Subcutaneous abdominal adipose tissue (tissue), 5 donors: ENCODE results near the gene KLHL2.
"Not testable (repeated sequence)": the region's sequence is repeated elsewhere in the genome, so short reads cannot be mapped to it uniquely, and the experiment has no call there.

Source experiments
- H3K27ac ChIP-seq: one replicate; pipeline ENCODE4 v1.7.0; 2013; ENCODE audit warnings: low read depth, mild to moderate bottlenecking, inconsistent platforms, low read length, moderate library complexity
- H3K27me3 ChIP-seq, 5 donors: one replicate each; pipeline ENCODE4 v1.7.0; 2013; ENCODE audit warnings: low read length in 5 of 5, inconsistent platforms in 1 of 5; ENCODE audit not compliant: control insufficient read depth in 5 of 5, insufficient read depth in 4 of 5
- H3K36me3 ChIP-seq, 5 donors: one replicate each; pipeline ENCODE4 v1.7.0; 2013; ENCODE audit warnings: low read length in 5 of 5; ENCODE audit not compliant: control insufficient read depth in 5 of 5, insufficient read depth in 5 of 5
- H3K4me1 ChIP-seq, 5 donors: one replicate each; pipeline ENCODE4 v1.7.0; 2013; ENCODE audit warnings: low read length in 5 of 5, mild to moderate bottlenecking in 3 of 5, moderate library complexity in 1 of 5; ENCODE audit not compliant: control insufficient read depth in 5 of 5, insufficient read depth in 5 of 5
- H3K4me3 ChIP-seq, 5 donors: one replicate each; pipeline ENCODE4 v1.7.0; 2013; ENCODE audit warnings: low read length in 5 of 5, low read depth in 1 of 5
- H3K9ac ChIP-seq, 5 donors: one replicate each; pipeline ENCODE4 v1.7.0; 2013; ENCODE audit warnings: low read length in 5 of 5, mild to moderate bottlenecking in 4 of 5, moderate library complexity in 3 of 5
- H3K9me3 ChIP-seq, 5 donors: one replicate each; pipeline ENCODE4 v1.7.0; 2013; ENCODE audit warnings: low read length in 5 of 5; ENCODE audit not compliant: control insufficient read depth in 5 of 5
- donor health status: healthy.
- donor health status: healthy.
- donor health status: healthy.
- donor health status: healthy.
- donor health status: healthy.

Gene KLHL2

GRCh38 chr4:165184998-165185397 lies 22.4 kb upstream of the KLHL2 start:
- H3K27ac ChIP-seq, H3K9ac ChIP-seq, H3K4me1 ChIP-seq, H3K9me3 ChIP-seq, H3K27me3 ChIP-seq, H3K4me3 ChIP-seq, H3K36me3 ChIP-seq: not testable (repeated sequence)

- H3K27me3 ChIP-seq = no peaks in the 10 kb centered on the region
- no peaks in the 10 kb centered on the region for H3K36me3 ChIP-seq
- no peak overlapping the region for H3K4me3 ChIP-seq
- no peak overlapping the region for H3K27ac ChIP-seq
- no peaks in the 10 kb centered on the region for H3K9me3 ChIP-seq
- H3K9ac ChIP-seq = no peak overlapping the region
- H3K4me1 ChIP-seq = no peaks in the 10 kb centered on the region
Observed at GRCh38 chr4:165185448-165185847, 21.9 kb upstream of the KLHL2 start.

GRCh38 chr4:165190591-165191347 lies 16.6 kb upstream of the KLHL2 start:
- H3K4me3 ChIP-seq = no peak overlapping the region
- no peaks in the 10 kb centered on the region for H3K36me3 ChIP-seq
- no peaks in the 10 kb centered on the region for H3K9me3 ChIP-seq
- H3K27me3 ChIP-seq = no peaks in the 10 kb centered on the region
- H3K4me1 ChIP-seq = no peaks in the 10 kb centered on the region
- H3K9ac ChIP-seq = no peak overlapping the region
- H3K27ac ChIP-seq = no peak overlapping the region

GRCh38 chr4:165191348-165191656 lies 16.1 kb upstream of the KLHL2 start:
- no peaks in the 10 kb centered on the region for H3K4me1 ChIP-seq
- no peaks in the 10 kb centered on the region for H3K27me3 ChIP-seq
- no peaks in the 10 kb centered on the region for H3K36me3 ChIP-seq
- H3K4me3 ChIP-seq = no peak overlapping the region
- H3K27ac ChIP-seq = no peak overlapping the region
- no peak overlapping the region for H3K9ac ChIP-seq
- no peaks in the 10 kb centered on the region for H3K9me3 ChIP-seq

GRCh38 chr4:165191814-165192499 lies 15.4 kb upstream of the KLHL2 start:
- Histone ChIP-seq H3K27ac (no peak overlapping the region), H3K4me3 (no peak overlapping the region), H3K9me3 (no peaks in the 10 kb centered on the region)

GRCh38 chr4:165192500-165192898 lies 14.9 kb upstream of the KLHL2 start:
- Histone ChIP-seq H3K4me3 (no peak overlapping the region), H3K36me3 (no peaks in the 10 kb centered on the region), H3K27me3 (no peaks in the 10 kb centered on the region), H3K4me1 (no peaks in the 10 kb centered on the region), H3K9ac (no peak overlapping the region), H3K9me3 (no peaks in the 10 kb centered on the region), H3K27ac (no peak overlapping the region)

More at GRCh38 chr4:165191814-165192499, 15.4 kb upstream of the KLHL2 start:
- no peaks in the 10 kb centered on the region for H3K36me3 ChIP-seq
- no peaks in the 10 kb centered on the region for H3K4me1 ChIP-seq
- H3K9ac ChIP-seq = no peak overlapping the region
- H3K27me3 ChIP-seq = no peaks in the 10 kb centered on the region

GRCh38 chr4:165192956-165193355 lies 14.4 kb upstream of the KLHL2 start:
- H3K27me3 ChIP-seq = no peaks in the 10 kb centered on the region
- H3K27ac ChIP-seq = no peak overlapping the region

GRCh38 chr4:165194368-165194767 lies 13.0 kb upstream of the KLHL2 start:
- H3K9me3 ChIP-seq = no peaks in the 10 kb centered on the region
- no peak overlapping the region for H3K27ac ChIP-seq
- no peaks in the 10 kb centered on the region for H3K27me3 ChIP-seq
- no peak overlapping the region for H3K4me3 ChIP-seq
- no peak overlapping the region for H3K9ac ChIP-seq
- no peaks in the 10 kb centered on the region for H3K36me3 ChIP-seq
- no peaks in the 10 kb centered on the region for H3K4me1 ChIP-seq

More at GRCh38 chr4:165192956-165193355, 14.4 kb upstream of the KLHL2 start:
- Histone ChIP-seq H3K9ac (no peak overlapping the region), H3K4me3 (no peak overlapping the region), H3K9me3 (no peaks in the 10 kb centered on the region), H3K4me1 (no peaks in the 10 kb centered on the region), H3K36me3 (no peaks in the 10 kb centered on the region)

GRCh38 chr4:165198329-165198728 lies 9.0 kb upstream of the KLHL2 start:
- Histone ChIP-seq H3K9me3 (no peaks in the 10 kb centered on the region), H3K4me1 (no peaks in the 10 kb centered on the region), H3K27me3 (no peaks in the 10 kb centered on the region), H3K27ac (no peak overlapping the region), H3K4me3 (no peak overlapping the region), H3K9ac (no peak overlapping the region), H3K36me3 (no peaks in the 10 kb centered on the region)

- Histone ChIP-seq H3K4me1 (no peaks in the 10 kb centered on the region), H3K4me3 (no peak overlapping the region), H3K9me3 (no peaks in the 10 kb centered on the region), H3K27ac (no peak overlapping the region), H3K9ac (no peak overlapping the region), H3K36me3 (no peaks in the 10 kb centered on the region), H3K27me3 (no peaks in the 10 kb centered on the region)
Observed at GRCh38 chr4:165199286-165199685, 8.1 kb upstream of the KLHL2 start.
